DOHH2 (cell line): ENCODE measurements around the gene GRIA1.

Experiments
- H3F3A ChIP-seq: fragments of 200-600 bp; sonication (generic), shearing (Covaris generic); 2 replicates; pipeline ENCODE4 v1.6.0; 2016; ENCODE audit warnings: antibody characterized with exemption, mild to moderate bottlenecking; ENCODE audit not compliant: control insufficient read depth, insufficient read depth
- H3K27ac ChIP-seq: fragments of 200-600 bp; sonication (generic); 2 replicates; pipeline ENCODE4 v1.5.1; 2014; ENCODE audit warnings: low read depth, mild to moderate bottlenecking, low read length, moderate library complexity
- H3K27me3 ChIP-seq: fragments of 200-600 bp; sonication (generic); 2 replicates; pipeline ENCODE4 v1.6.1; 2014; ENCODE audit warnings: mild to moderate bottlenecking, low read length, mixed read lengths; ENCODE audit not compliant: control insufficient read depth
- H3K36me3 ChIP-seq: fragments of 200-600 bp; sonication (generic); 2 replicates; pipeline ENCODE4 v1.6.1; 2014; ENCODE audit warnings: mild to moderate bottlenecking, low read length, moderate library complexity, mixed read lengths; ENCODE audit not compliant: control insufficient read depth
- H3K4me1 ChIP-seq: fragments of 200-600 bp; sonication (generic); 2 replicates; pipeline ENCODE4 v1.6.1; 2014; ENCODE audit warnings: mild to moderate bottlenecking, low read length, mixed read lengths; ENCODE audit not compliant: control insufficient read depth
- H3K4me2 ChIP-seq: fragments of 200-600 bp; sonication (generic); 2 replicates; pipeline ENCODE4 v1.6.0; 2014; ENCODE audit warnings: mild to moderate bottlenecking, low read length, moderate library complexity
- H3K4me3 ChIP-seq: fragments of 200-600 bp; sonication (generic); 2 replicates; pipeline ENCODE4 v1.5.1; 2014; ENCODE audit warnings: mild to moderate bottlenecking, low read length, mixed read lengths
- H3K79me2 ChIP-seq: fragments of 200-600 bp; sonication (generic); 2 replicates; pipeline ENCODE4 v1.6.1; 2014; ENCODE audit warnings: mild to moderate bottlenecking, low read length, mixed read lengths; ENCODE audit not compliant: control insufficient read depth
- H3K9me2 ChIP-seq: fragments of 200-600 bp; sonication (generic); replicated peaks from 2 replicates; pipeline ENCODE4 v1.6.1; 2014; ENCODE audit warnings: mild to moderate bottlenecking, low read length, mixed read lengths; ENCODE audit not compliant: control insufficient read depth
- H3K9me3 ChIP-seq: fragments of 200-600 bp; sonication (generic); 2 replicates; pipeline ENCODE4 v1.6.1; 2014; ENCODE audit warnings: antibody characterized with exemption, low read length, mixed read lengths; ENCODE audit not compliant: control insufficient read depth, insufficient read depth
- H4K20me1 ChIP-seq: fragments of 200-600 bp; sonication (generic); 2 replicates; pipeline ENCODE4 v1.6.0; 2014; ENCODE audit warnings: low read depth, mild to moderate bottlenecking, antibody characterized with exemption, low read length, moderate library complexity; ENCODE audit not compliant: control insufficient read depth, insufficient read depth
- EZH2phosphoT487 ChIP-seq: fragments of 200-600 bp; sonication (generic); IDR thresholded peaks from 2 replicates; pipeline ENCODE4 v1.6.1; 2017; ENCODE audit warnings: borderline replicate concordance, mild to moderate bottlenecking, antibody characterized with exemption, low read length, moderate library complexity, mixed read lengths
- TF ChIP-seq, protein P1 (sequence below): fragments of 200-600 bp; sonication (generic); IDR thresholded peaks from one replicate; pipeline ENCODE4 v1.5.1; 2014; ENCODE audit warnings: antibody characterized with exemption, mild to moderate bottlenecking, low read depth, low read length; ENCODE audit not compliant: poor library complexity, severe bottlenecking

Gene GRIA1

DNA sequence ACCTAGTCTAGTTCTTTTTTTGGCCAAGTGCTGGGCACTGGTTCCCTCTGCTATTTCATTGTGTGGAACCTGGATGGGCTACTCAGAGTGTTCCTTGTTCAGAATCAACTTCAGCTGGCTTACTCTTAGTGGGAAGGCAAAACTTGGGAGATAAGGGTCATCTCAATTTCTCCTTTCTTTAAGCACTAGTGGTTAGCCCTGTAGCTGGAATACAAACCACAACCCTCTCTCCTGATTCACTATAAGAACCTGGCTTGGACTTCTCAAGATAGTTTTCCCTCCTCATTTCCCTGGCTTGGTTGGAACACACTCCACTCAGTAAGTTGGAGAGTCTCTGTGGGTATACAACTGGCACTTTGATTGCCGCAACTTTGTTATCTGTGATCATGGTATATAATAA, 35.1 kb downstream of the GRIA1 start:
- no peaks in the 10 kb centered on the region for H3K27me3 ChIP-seq
- H3K79me2 ChIP-seq, result no peaks in the 10 kb centered on the region
- no peaks in the 10 kb centered on the region for H3K9me3 ChIP-seq
- no peaks in the 10 kb centered on the region for H4K20me1 ChIP-seq
- no peaks in the 10 kb centered on the region for H3F3A ChIP-seq
- H3K27ac ChIP-seq, result no peak overlapping the region
- H3K4me1 ChIP-seq, result no peaks in the 10 kb centered on the region
- no peaks in the 10 kb centered on the region for H3K9me2 ChIP-seq
- no peak overlapping the region for H3K4me2 ChIP-seq
- H3K36me3 ChIP-seq, result no peaks in the 10 kb centered on the region
- TF ChIP-seq, protein P1, sequence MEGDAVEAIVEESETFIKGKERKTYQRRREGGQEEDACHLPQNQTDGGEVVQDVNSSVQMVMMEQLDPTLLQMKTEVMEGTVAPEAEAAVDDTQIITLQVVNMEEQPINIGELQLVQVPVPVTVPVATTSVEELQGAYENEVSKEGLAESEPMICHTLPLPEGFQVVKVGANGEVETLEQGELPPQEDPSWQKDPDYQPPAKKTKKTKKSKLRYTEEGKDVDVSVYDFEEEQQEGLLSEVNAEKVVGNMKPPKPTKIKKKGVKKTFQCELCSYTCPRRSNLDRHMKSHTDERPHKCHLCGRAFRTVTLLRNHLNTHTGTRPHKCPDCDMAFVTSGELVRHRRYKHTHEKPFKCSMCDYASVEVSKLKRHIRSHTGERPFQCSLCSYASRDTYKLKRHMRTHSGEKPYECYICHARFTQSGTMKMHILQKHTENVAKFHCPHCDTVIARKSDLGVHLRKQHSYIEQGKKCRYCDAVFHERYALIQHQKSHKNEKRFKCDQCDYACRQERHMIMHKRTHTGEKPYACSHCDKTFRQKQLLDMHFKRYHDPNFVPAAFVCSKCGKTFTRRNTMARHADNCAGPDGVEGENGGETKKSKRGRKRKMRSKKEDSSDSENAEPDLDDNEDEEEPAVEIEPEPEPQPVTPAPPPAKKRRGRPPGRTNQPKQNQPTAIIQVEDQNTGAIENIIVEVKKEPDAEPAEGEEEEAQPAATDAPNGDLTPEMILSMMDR, result no peak
- no peak for TF ChIP-seq EZH2phosphoT487
- H3K4me3 ChIP-seq, result no peak overlapping the region

GRCh38 chr5:153530357-153531143, 40.1 kb downstream of the GRIA1 start:
- Histone ChIP-seq H3K4me1 (no peaks in the 10 kb centered on the region), H3K4me3 (no peak overlapping the region), H3K79me2 (no peaks in the 10 kb centered on the region), H3F3A (no peaks in the 10 kb centered on the region), H3K27ac (no peak overlapping the region), H3K36me3 (no peaks in the 10 kb centered on the region), H3K9me3 (no peaks in the 10 kb centered on the region), H3K9me2 (no peaks in the 10 kb centered on the region), H3K4me2 (no peak overlapping the region), H3K27me3 (no peaks in the 10 kb centered on the region), H4K20me1 (no peaks in the 10 kb centered on the region)
- no peak for TF ChIP-seq EZH2phosphoT487
- TF ChIP-seq, protein P1, result no peak

GRCh38 chr5:153533546-153533945, 43.1 kb downstream of the GRIA1 start:
- TF ChIP-seq, protein P1, result no peak
- H3K9me3 ChIP-seq, result no peaks in the 10 kb centered on the region
- no peak overlapping the region for H3K4me3 ChIP-seq
- no peak overlapping the region for H3K27ac ChIP-seq
- H3K4me2 ChIP-seq, result no peak overlapping the region
- H3F3A ChIP-seq, result no peaks in the 10 kb centered on the region
- H3K9me2 ChIP-seq, result no peaks in the 10 kb centered on the region
- no peaks in the 10 kb centered on the region for H3K36me3 ChIP-seq
- no peaks in the 10 kb centered on the region for H3K4me1 ChIP-seq
- H3K79me2 ChIP-seq, result no peaks in the 10 kb centered on the region
- H3K27me3 ChIP-seq, result no peaks in the 10 kb centered on the region
- no peaks in the 10 kb centered on the region for H4K20me1 ChIP-seq
